GM12878 (cell line): ENCODE results near the gene NCKAP5. TPM values are rescaled to one million over a fixed set of nuclear protein-coding genes. Genes with fewer than 3 reads are reported as not detected.

Experiments used
- ATAC-seq: fragments of 200-7000 bp; cut with Tn5 transposase; 3 replicates; pipeline ENCODE4 v1.9.1; 2020; ENCODE audit warnings: mild to moderate bottlenecking, moderate library complexity
- BruUV-seq: library from RNA; stranded (reverse); fragments of 400-500 nt; replicated peaks from 2 replicates; lab custom pipeline; 2021; lab: Mats Ljungman, UMichigan
- CTCF ChIA-PET: fragments of 300-600 bp; sonication (Branson Sonifier 250); formaldehyde crosslinking; extraction: SDS; loops from one replicate; lab custom pipeline; 2021; ENCODE audit warnings: inconsistent platforms; lab: Yijun Ruan, JAX
- POLR2A ChIA-PET: fragments of 350-600 bp; formaldehyde crosslinking; extraction: SDS; loops from one replicate; lab custom pipeline; 2021; ENCODE audit warnings: inconsistent platforms; lab: Charles Lee
- RAD21 ChIA-PET: fragments of 300-600 bp; sonication (Branson Sonifier 250); formaldehyde crosslinking; loops from one replicate; lab custom pipeline; 2023; ENCODE audit warnings: antibody characterized with exemption; ENCODE audit not compliant: unreplicated experiment; lab: Charles Lee
- SMC1A ChIA-PET: fragments of 300-600 bp; sonication (Branson Sonifier 250); formaldehyde crosslinking; loops from one replicate; lab custom pipeline; 2023; ENCODE audit not compliant: unreplicated experiment, uncharacterized antibody; lab: Charles Lee
- DNase-seq: peaks from one replicate; pipeline ENCODE4 v3.0.0-alpha.2; 2011; ENCODE audit warnings: low read depth, low spot score
- FAIRE-seq: peaks from 3 replicates; lab custom pipeline; 2011; peaks lifted over from hg19 to GRCh38; lab: Jason Lieb, UNC
- H2AFZ ChIP-seq: 2 replicates; pipeline ENCODE4 v1.6.0; 2011; ENCODE audit warnings: low read depth, low read length, control low read depth; ENCODE audit not compliant: control insufficient read depth
- H3K27ac ChIP-seq: 2 replicates; pipeline ENCODE4 v1.5.1; 2011; ENCODE audit warnings: control low read depth; ENCODE audit not compliant: control insufficient read depth, insufficient read depth
- H3K27me3 ChIP-seq, 2 experiments: replicated peaks in 1 of 2; 2 replicates each; pipeline versions ENCODE4 v1.6.0 to v1.6.1; 2011; ENCODE audit warnings: low read length in 1 of 2; ENCODE audit not compliant: control insufficient read depth in 2 of 2, insufficient read depth in 2 of 2
- H3K36me3 ChIP-seq, 2 experiments: 2 replicates each; pipeline ENCODE4 v1.5.1; 2011; ENCODE audit warnings: low read length in 1 of 2; ENCODE audit not compliant: control insufficient read depth in 2 of 2, insufficient read depth in 2 of 2
- H3K4me1 ChIP-seq: 2 replicates; pipeline ENCODE4 v1.6.1; 2011; ENCODE audit warnings: mild to moderate bottlenecking, low read length, moderate library complexity, mixed read lengths; ENCODE audit not compliant: control insufficient read depth, insufficient read depth
- H3K4me2 ChIP-seq: 2 replicates; pipeline ENCODE4 v1.6.0; 2011; ENCODE audit warnings: control low read depth; ENCODE audit not compliant: control insufficient read depth, insufficient read depth
- H3K4me3 ChIP-seq: fragments of 200-600 bp; sonication (generic); 2 replicates; pipeline ENCODE4 v1.5.1; 2016
- H3K79me2 ChIP-seq: 2 replicates; pipeline ENCODE4 v1.6.0; 2011; ENCODE audit warnings: low read length; ENCODE audit not compliant: control insufficient read depth, insufficient read depth
- H3K9ac ChIP-seq: 2 replicates; pipeline ENCODE4 v1.8.0; 2011; ENCODE audit warnings: low read length, control low read depth, mixed read lengths; ENCODE audit not compliant: control insufficient read depth, insufficient read depth
- H3K9me3 ChIP-seq: replicated peaks from 3 replicates; pipeline ENCODE4 v1.5.1; 2011; ENCODE audit warnings: mild to moderate bottlenecking, low read length; ENCODE audit not compliant: control insufficient read depth, insufficient read depth
- H4K20me1 ChIP-seq: 2 replicates; pipeline ENCODE4 v1.6.0; 2011; ENCODE audit not compliant: control insufficient read depth, insufficient read depth
- DPF2 ChIP-seq: fragments of 450-650 bp; IDR thresholded peaks from 2 replicates; pipeline ENCODE4 v1.6.1; 2017; ENCODE audit warnings: mild to moderate bottlenecking
- EP300 ChIP-seq, 2 experiments: fragments of 150-350 bp in 1 of 2; IDR thresholded peaks; 2 replicates each; pipeline ENCODE4 v1.6.1; 2011 to 2012; ENCODE audit warnings: low read depth in 2 of 2, low read length in 2 of 2, borderline replicate concordance in 1 of 2, improper control_type of control experiment in 1 of 2, inconsistent platforms in 1 of 2; ENCODE audit not compliant: control insufficient read depth in 1 of 2
- WGBS: methylation state at CpG from one replicate; pipeline ENCODE4 v1.1.6; 2016; ENCODE audit warnings: low lambda C conversion rate; ENCODE audit not compliant: insufficient replicate concordance, insufficient coverage; ENCODE audit errors: missing lambda C conversion rate; 5-methylcytosine and 5-hydroxymethylcytosine counted together
- in situ Hi-C: fragments of 300-500 bp; cut with MboI; formaldehyde crosslinking; loops from 9 replicates; pipeline ENCODE4 v1.14.3; 2018; ENCODE audit warnings: mixed read lengths
- intact Hi-C: fragments of 100-400 bp; cut with micrococcal nuclease; formaldehyde crosslinking; loops from one replicate; pipeline ENCODE4 v1.14.2; 2022; ENCODE audit not compliant: unreplicated experiment
- polyA plus RNA-seq, 11 experiments: library from polyadenylated mRNA; depleted of rRNA in 4 of 11; unstranded in 6 of 11; stranded (reverse) in 5 of 11; fragments of >200 nt; fragmentation: Nextera tagmentation in 4 of 11; fragmentation: Illumina TruSeq in 1 of 11; extraction: Ambion mirVana in 4 of 11; extraction: Trizol in 1 of 11; gene quantifications; 1 replicate in 1 of 11; 2 replicates in 10 of 11; pipeline versions ENCODE4 v1.2.1 to v1.2.3, GENCODE V29; 2011 to 2016; ENCODE audit warnings: inconsistent platforms in 2 of 11, missing spikeins in 2 of 11, low read depth in 1 of 11
- total RNA-seq, 4 experiments: library from RNA; depleted of rRNA in 3 of 4; stranded (reverse); fragments of >200 nt in 3 of 4; fragmentation: Illumina TruSeq in 1 of 4; extraction: Trizol in 1 of 4; gene quantifications; 2 replicates each; pipeline versions ENCODE4 v1.2.1 to v1.2.3, GENCODE V29; 2013 to 2021
- TF ChIP-seq, protein P1 (sequence below): IDR thresholded peaks from 2 replicates; pipeline ENCODE4 v1.6.1; 2012; ENCODE audit warnings: improper control_type of control experiment, low read depth, low read length; ENCODE audit not compliant: insufficient replicate concordance
- TF ChIP-seq, protein P2 (sequence below): IDR thresholded peaks from 2 replicates; pipeline ENCODE4 v1.6.1; 2012; ENCODE audit warnings: low read depth, low read length, improper control_type of control experiment

NCKAP5 gene
- total and polyA plus RNA-seq, 10 of the 15 experiments (the other 5 are each of a cell fraction or from before 2014, with no cell fraction given): 0.06 to 0.44 (median 0.16) TPM

DNA sequence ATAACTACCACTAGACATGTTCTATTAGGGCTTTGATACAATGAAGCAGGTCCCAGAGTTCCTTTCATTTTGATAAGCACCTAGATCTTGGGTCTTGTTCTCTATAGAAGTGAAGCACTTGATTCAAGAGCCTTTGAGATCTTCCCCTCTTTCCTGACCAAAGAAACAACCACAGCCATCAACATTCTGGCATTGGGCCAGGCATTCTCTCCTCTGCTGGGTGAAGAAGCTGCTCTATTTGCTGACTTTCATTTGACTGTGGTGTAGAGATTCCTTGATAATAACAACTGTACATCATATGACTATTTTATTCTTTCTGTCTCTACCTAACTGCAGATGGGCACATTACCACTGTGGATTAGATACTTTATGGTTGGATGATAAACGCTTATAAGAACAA, 801.7 kb downstream of the NCKAP5 start (continued):
- TF ChIP-seq, protein P1, sequence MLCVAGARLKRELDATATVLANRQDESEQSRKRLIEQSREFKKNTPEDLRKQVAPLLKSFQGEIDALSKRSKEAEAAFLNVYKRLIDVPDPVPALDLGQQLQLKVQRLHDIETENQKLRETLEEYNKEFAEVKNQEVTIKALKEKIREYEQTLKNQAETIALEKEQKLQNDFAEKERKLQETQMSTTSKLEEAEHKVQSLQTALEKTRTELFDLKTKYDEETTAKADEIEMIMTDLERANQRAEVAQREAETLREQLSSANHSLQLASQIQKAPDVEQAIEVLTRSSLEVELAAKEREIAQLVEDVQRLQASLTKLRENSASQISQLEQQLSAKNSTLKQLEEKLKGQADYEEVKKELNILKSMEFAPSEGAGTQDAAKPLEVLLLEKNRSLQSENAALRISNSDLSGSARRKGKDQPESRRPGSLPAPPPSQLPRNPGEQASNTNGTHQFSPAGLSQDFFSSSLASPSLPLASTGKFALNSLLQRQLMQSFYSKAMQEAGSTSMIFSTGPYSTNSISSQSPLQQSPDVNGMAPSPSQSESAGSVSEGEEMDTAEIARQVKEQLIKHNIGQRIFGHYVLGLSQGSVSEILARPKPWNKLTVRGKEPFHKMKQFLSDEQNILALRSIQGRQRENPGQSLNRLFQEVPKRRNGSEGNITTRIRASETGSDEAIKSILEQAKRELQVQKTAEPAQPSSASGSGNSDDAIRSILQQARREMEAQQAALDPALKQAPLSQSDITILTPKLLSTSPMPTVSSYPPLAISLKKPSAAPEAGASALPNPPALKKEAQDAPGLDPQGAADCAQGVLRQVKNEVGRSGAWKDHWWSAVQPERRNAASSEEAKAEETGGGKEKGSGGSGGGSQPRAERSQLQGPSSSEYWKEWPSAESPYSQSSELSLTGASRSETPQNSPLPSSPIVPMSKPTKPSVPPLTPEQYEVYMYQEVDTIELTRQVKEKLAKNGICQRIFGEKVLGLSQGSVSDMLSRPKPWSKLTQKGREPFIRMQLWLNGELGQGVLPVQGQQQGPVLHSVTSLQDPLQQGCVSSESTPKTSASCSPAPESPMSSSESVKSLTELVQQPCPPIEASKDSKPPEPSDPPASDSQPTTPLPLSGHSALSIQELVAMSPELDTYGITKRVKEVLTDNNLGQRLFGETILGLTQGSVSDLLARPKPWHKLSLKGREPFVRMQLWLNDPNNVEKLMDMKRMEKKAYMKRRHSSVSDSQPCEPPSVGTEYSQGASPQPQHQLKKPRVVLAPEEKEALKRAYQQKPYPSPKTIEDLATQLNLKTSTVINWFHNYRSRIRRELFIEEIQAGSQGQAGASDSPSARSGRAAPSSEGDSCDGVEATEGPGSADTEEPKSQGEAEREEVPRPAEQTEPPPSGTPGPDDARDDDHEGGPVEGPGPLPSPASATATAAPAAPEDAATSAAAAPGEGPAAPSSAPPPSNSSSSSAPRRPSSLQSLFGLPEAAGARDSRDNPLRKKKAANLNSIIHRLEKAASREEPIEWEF: no peak

DNA sequence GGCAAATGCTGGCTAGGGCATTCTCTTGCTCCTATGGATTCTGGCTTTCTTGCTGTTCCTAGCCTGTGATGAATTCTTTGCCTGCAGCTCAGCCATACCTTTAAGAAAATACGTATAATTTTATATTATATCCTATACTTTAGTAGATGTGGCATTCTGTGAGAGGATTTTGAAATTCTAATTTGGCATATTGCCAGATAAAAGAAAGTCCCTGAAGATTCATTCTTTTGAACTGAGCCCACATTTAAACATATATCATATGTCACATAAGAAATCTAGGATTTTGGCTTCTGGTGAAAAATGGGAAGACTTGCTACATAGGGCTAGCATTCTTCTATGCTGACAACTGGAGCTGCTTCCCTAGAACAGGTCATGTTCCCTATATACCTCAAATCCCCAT, 806.8 kb downstream of the NCKAP5 start:
- no peaks in the 10 kb centered on the region for H3K79me2 ChIP-seq
- H3K36me3 ChIP-seq: no peaks in the 10 kb centered on the region
- ChIA-PET CTCF (interaction anchor here (1.7 kb wide), 1 partner anchor 12 kb away, joined by 9 read pairs; no protein-coding TSS in a partner anchor), SMC1A (interaction anchor here (0.7 to 2.3 kb wide), 9 partner anchors 8 to 216 kb away, joined by 3 to 19 read pairs (median 3); no protein-coding TSS in a partner anchor), POLR2A (interaction anchor here (1.2 to 1.7 kb wide), 2 partner anchors 9 to 13 kb away, joined by 3 to 4 read pairs; no protein-coding TSS in a partner anchor), RAD21 (interaction anchor here (1.7 kb wide), 1 partner anchor 11 kb away, joined by 4 read pairs; no protein-coding TSS in a partner anchor)
- no peak for ATAC-seq
- no peak overlapping the region for H3K27ac ChIP-seq
- intact Hi-C loops (no loop called here), in situ Hi-C loops (no loop called here)
- 9% methylated on average over 1 of the region's 1 CpG for WGBS
- no peaks in the 10 kb centered on the region for H3K4me1 ChIP-seq
- H3K4me2 ChIP-seq: no peak overlapping the region
- H4K20me1 ChIP-seq: no peaks in the 10 kb centered on the region
- no peak overlapping the region for H3K9ac ChIP-seq
- no peak for FAIRE-seq
- H2AFZ ChIP-seq: no peak overlapping the region
- H3K9me3 ChIP-seq: no peaks in the 10 kb centered on the region
- H3K27me3 ChIP-seq: no peaks in the 10 kb centered on the region
- H3K4me3 ChIP-seq: no peak overlapping the region
- no peak for TF ChIP-seq EP300 (IDR thresholded peaks at IDR 0.05; ENCODE audit: borderline replicate concordance in 1 of 2, control insufficient read depth in 1 of 2, low read depth in 2 of 2, low read length in 2 of 2)
- no peak for TF ChIP-seq DPF2
- TF ChIP-seq, protein P2, sequence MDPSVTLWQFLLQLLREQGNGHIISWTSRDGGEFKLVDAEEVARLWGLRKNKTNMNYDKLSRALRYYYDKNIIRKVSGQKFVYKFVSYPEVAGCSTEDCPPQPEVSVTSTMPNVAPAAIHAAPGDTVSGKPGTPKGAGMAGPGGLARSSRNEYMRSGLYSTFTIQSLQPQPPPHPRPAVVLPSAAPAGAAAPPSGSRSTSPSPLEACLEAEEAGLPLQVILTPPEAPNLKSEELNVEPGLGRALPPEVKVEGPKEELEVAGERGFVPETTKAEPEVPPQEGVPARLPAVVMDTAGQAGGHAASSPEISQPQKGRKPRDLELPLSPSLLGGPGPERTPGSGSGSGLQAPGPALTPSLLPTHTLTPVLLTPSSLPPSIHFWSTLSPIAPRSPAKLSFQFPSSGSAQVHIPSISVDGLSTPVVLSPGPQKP: no peak
- TF ChIP-seq, all 136 proteins: peak for 0
- BruUV-seq: no TSS peak
- no peak for DNase-seq
